ENCODE data around the gene DPP6. TPM values are rescaled to one million over a fixed set of nuclear protein-coding genes. Genes with fewer than 3 reads are reported as not detected.

Gene DPP6
- total RNA-seq, 1 experiment from 2014 or later, result not detected

DNA sequence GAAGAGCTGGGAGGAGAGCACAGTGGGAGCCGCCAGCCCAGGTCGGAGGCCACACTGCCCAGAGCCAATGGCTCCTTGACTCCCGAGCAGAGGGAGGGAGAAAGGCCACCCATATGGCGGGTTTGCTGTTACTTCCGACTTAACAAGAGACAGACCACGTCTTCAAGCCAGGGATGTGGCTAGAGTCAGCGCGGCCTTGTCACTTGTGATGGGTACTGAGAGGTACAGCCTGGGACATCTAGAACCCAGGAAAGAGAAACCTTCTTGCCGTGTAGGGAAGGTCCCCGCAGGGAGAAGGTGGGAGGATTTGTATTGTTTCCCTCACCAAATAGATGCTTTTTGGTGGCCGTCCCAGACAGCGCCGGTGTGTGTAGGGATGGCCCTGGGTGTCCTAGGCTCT, 823.1 kb downstream of the DPP6 start:
- TF ChIP-seq, protein P1, sequence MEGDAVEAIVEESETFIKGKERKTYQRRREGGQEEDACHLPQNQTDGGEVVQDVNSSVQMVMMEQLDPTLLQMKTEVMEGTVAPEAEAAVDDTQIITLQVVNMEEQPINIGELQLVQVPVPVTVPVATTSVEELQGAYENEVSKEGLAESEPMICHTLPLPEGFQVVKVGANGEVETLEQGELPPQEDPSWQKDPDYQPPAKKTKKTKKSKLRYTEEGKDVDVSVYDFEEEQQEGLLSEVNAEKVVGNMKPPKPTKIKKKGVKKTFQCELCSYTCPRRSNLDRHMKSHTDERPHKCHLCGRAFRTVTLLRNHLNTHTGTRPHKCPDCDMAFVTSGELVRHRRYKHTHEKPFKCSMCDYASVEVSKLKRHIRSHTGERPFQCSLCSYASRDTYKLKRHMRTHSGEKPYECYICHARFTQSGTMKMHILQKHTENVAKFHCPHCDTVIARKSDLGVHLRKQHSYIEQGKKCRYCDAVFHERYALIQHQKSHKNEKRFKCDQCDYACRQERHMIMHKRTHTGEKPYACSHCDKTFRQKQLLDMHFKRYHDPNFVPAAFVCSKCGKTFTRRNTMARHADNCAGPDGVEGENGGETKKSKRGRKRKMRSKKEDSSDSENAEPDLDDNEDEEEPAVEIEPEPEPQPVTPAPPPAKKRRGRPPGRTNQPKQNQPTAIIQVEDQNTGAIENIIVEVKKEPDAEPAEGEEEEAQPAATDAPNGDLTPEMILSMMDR (conservative IDR thresholded peaks at IDR 0.05), result no peak
- no peak for TF ChIP-seq EZH2 (IDR thresholded peaks at IDR 0.05; ENCODE audit: low read depth)
- no TSS peak for BruUV-seq (replicated peaks)
- no peak overlapping the region for H3K4me2 ChIP-seq
- no peaks in the 10 kb centered on the region for H3K4me1 ChIP-seq (replicated peaks; ENCODE audit: insufficient read depth)
- no peaks in the 10 kb centered on the region for H3K9me2 ChIP-seq (ENCODE audit: insufficient read depth)
- no peak for DNase-seq
- H2AFZ ChIP-seq, result no peak overlapping the region
- no peaks in the 10 kb centered on the region for H3K36me3 ChIP-seq (ENCODE audit: low read depth)
- no peaks in the 10 kb centered on the region for H3F3A ChIP-seq (ENCODE audit: insufficient read depth, low read depth)
- H3K79me2 ChIP-seq (ENCODE audit: low read depth), result no peaks in the 10 kb centered on the region
- no peak overlapping the region for H3K4me3 ChIP-seq
- peaks cover 97% of the 10 kb centered on the region for H3K27me3 ChIP-seq (ENCODE audit: insufficient read depth, low read depth)
- ChIA-PET POLR2A (ENCODE audit: unreplicated experiment) (no interaction called here), CTCF (no interaction called here)
- H3K27ac ChIP-seq, result no peak overlapping the region
- no peaks in the 10 kb centered on the region for H4K20me1 ChIP-seq (ENCODE audit: insufficient read depth)
- intact Hi-C loops (cut with micrococcal nuclease; ENCODE audit: unreplicated experiment), result no loop called here
- no peaks in the 10 kb centered on the region for H3K9me3 ChIP-seq (ENCODE audit: insufficient read depth, low read depth)

GRCh38 chr7:154876516-154876915, 824.3 kb downstream of the DPP6 start:
- Histone ChIP-seq H3K27ac (no peak overlapping the region), H3K4me1 (replicated peaks; ENCODE audit: insufficient read depth) (no peaks in the 10 kb centered on the region), H3K36me3 (ENCODE audit: low read depth) (no peaks in the 10 kb centered on the region), H4K20me1 (ENCODE audit: insufficient read depth) (no peaks in the 10 kb centered on the region), H3K4me3 (no peak overlapping the region), H3K9me3 (ENCODE audit: insufficient read depth, low read depth) (no peaks in the 10 kb centered on the region), H3K27me3 (ENCODE audit: insufficient read depth, low read depth) (peaks cover 97% of the 10 kb centered on the region), H3K9me2 (ENCODE audit: insufficient read depth) (no peaks in the 10 kb centered on the region), H2AFZ (no peak overlapping the region), H3K4me2 (no peak overlapping the region), H3K79me2 (ENCODE audit: low read depth) (no peaks in the 10 kb centered on the region), H3F3A (ENCODE audit: insufficient read depth, low read depth) (no peaks in the 10 kb centered on the region)
- intact Hi-C loops (cut with micrococcal nuclease; ENCODE audit: unreplicated experiment), result no loop called here
- TF ChIP-seq EZH2 (IDR thresholded peaks at IDR 0.05; ENCODE audit: low read depth), result no peak
- TF ChIP-seq, protein P1 (conservative IDR thresholded peaks at IDR 0.05), result no peak
- ChIA-PET POLR2A (ENCODE audit: unreplicated experiment) (no interaction called here), CTCF (no interaction called here)
- BruUV-seq (replicated peaks), result no TSS peak
- DNase-seq, result no peak

GRCh38 chr7:154877031-154877430, 824.8 kb downstream of the DPP6 start:
- TF ChIP-seq, protein P1 (conservative IDR thresholded peaks at IDR 0.05), result no peak
- no peak for TF ChIP-seq EZH2 (IDR thresholded peaks at IDR 0.05; ENCODE audit: low read depth)
- H2AFZ ChIP-seq, result no peak overlapping the region
- no peaks in the 10 kb centered on the region for H4K20me1 ChIP-seq (ENCODE audit: insufficient read depth)
- H3K4me1 ChIP-seq (replicated peaks; ENCODE audit: insufficient read depth), result no peaks in the 10 kb centered on the region
- intact Hi-C loops (cut with micrococcal nuclease; ENCODE audit: unreplicated experiment), result no loop called here
- H3F3A ChIP-seq (ENCODE audit: insufficient read depth, low read depth), result no peaks in the 10 kb centered on the region
- CTCF ChIA-PET, result no interaction called here
- H3K9me2 ChIP-seq (ENCODE audit: insufficient read depth), result no peaks in the 10 kb centered on the region
- POLR2A ChIA-PET (ENCODE audit: unreplicated experiment), result no interaction called here
- H3K27me3 ChIP-seq (ENCODE audit: insufficient read depth, low read depth), result peaks cover 97% of the 10 kb centered on the region
- H3K4me3 ChIP-seq, result no peak overlapping the region
- no peak for DNase-seq
- no peak overlapping the region for H3K27ac ChIP-seq
- BruUV-seq (replicated peaks), result no TSS peak
- H3K9me3 ChIP-seq (ENCODE audit: insufficient read depth, low read depth), result no peaks in the 10 kb centered on the region
- no peaks in the 10 kb centered on the region for H3K79me2 ChIP-seq (ENCODE audit: low read depth)
- H3K36me3 ChIP-seq (ENCODE audit: low read depth), result no peaks in the 10 kb centered on the region
- H3K4me2 ChIP-seq, result no peak overlapping the region
